GM18867 (cell line): ENCODE results near the gene RPS15.
"Not testable (repeated sequence)": the region's sequence is repeated elsewhere in the genome, so short reads cannot be mapped to it uniquely, and the experiment has no call there.

Experiments used
- ATAC-seq: cut with Tn5 transposase; IDR thresholded peaks from one replicate; pipeline ENCODE4 v1.9.1; 2021; ENCODE audit warnings: mild to moderate bottlenecking, moderate library complexity; ENCODE audit not compliant: unreplicated experiment

The RPS15 gene

GRCh38 chr19:1467490-1468273 is 29.5 kb downstream of the RPS15 start:
- ATAC-seq, result no peak

- no peak for ATAC-seq
Measured at GRCh38 chr19:1468274-1468820, 30.2 kb downstream of the RPS15 start.

- no peak for ATAC-seq
Measured at GRCh38 chr19:1468821-1469254, 30.6 kb downstream of the RPS15 start.

GRCh38 chr19:1469255-1470054 is 31.3 kb downstream of the RPS15 start:
- ATAC-seq, result no peak

DNA sequence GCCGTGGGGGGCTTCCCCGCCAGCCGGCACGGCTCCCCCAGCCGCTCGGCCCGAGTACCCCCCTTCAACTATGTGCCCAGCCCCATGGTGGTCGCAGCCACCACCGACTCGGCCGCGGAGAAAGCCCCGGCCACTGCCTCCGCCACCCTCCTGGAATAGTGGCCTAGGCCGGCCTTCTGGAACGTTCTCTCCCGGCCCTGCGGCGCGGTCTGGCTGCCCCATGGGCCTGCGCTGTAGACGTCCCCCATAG is 31.8 kb downstream of the RPS15 start:
- no peak for ATAC-seq

- ATAC-seq, result no peak
Measured at GRCh38 chr19:1470305-1471009, 32.3 kb downstream of the RPS15 start.

- no peak for ATAC-seq
Measured at GRCh38 chr19:1471010-1471514, 32.9 kb downstream of the RPS15 start.

- ATAC-seq, result no peak
Measured at GRCh38 chr19:1471515-1472160, 33.4 kb downstream of the RPS15 start.

DNA sequence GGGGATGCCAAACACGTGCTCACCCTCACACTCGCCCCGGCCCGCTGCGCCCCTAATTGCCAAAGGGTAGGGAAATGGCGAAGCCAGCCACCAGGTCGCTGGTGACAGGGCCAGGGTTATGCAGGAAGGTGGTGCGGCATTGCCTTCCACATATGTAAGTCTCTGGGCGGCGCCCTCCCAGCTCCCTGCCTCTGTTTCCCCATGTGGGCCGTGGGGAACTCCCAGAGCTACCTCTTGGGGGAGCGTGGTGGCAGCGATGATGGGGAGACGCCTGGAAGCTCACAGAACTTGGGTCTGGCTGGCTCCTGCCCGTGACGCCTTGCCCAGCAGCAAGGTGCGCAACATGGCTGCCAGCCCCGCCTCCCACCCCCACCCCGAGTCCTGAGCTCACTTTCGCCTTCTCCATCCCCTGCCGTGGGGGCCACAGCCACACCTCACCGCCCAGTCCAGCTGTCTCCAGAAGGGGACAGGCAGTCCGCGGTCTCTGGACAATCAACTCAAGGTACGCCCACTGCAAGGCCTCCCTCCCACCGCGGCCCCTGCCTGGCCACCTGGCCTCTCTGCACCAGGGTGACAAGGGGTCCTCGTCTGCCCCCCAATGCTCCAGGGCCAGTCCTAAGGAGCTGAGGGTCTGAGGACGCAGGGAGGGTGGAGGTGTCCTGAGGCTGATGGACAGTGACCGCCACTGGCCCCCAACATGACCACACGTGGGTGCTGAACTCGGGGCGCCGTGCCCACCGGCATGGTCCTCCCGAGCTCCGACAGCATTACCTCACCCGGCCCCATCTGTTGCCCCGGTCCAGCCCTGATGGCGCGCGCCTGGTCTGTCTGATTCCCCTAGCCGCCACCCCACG is 34.3 kb downstream of the RPS15 start:
- ATAC-seq, result no peak

GRCh38 chr19:1473085-1473851 is 35.1 kb downstream of the RPS15 start:
- no peak for ATAC-seq

GRCh38 chr19:1474011-1474764 is 36.0 kb downstream of the RPS15 start:
- ATAC-seq, result no peak

DNA sequence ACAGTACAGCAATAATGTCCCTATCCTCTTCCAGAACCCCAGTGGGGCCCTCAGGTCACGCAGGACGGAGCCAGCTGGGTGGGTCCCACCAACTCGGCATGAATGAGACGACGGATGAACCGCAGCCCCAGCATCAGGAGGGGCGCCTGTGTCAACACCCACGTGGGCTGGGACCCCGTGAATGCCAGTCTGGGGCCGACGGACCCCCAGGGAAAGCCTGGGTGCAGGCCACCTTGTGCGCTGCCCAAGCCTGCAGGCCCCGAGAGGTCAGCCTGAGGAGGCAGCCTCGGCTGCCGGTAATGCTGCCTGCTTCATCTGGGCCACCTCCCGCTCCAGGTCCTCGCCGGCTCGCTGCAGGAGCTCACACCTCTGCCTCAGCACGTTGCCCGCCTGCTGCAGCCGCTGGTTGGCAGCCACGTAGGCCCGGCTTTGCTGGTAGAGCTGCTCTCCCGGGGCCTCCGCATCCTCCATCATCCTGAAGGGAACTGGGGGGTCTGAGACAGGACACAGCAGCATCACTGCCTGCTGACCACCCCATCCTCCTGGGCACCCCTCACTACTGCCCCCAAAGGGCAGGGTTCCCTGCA is 36.7 kb downstream of the RPS15 start:
- ATAC-seq, result no peak

DNA sequence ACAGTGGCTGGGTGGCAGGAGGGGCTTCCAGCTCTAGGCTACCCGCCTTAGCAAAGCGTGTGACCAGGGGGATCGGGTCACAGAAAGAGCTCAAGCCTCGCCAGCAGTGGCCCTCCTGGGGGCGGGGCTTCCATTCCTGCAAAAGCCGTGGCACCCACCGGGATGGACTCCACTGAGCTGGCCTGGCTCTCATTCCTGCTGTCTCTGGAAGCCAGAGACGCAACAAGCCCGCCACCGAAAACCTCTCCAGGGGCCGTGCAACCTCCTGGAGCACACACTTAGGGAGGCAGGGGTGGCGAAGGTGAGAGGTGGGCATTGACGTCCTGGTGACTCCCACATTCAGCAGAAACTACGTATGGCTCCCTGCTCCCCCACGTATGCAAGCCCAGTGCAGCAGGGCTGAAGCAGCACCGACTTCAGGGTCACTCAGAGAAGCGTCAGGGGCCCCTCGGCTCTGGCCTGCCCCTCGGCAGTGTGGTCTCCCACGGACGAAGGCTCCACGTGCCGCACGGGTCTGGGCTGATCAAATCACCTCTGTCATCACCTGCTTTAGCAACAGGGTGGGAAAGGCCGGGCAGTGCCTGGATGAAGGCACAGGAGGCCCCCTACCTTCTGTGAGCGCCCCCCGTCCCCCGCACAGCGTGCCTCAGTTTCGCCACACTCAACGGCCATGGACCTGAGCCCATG is 37.7 kb downstream of the RPS15 start:
- ATAC-seq, result no peak

DNA sequence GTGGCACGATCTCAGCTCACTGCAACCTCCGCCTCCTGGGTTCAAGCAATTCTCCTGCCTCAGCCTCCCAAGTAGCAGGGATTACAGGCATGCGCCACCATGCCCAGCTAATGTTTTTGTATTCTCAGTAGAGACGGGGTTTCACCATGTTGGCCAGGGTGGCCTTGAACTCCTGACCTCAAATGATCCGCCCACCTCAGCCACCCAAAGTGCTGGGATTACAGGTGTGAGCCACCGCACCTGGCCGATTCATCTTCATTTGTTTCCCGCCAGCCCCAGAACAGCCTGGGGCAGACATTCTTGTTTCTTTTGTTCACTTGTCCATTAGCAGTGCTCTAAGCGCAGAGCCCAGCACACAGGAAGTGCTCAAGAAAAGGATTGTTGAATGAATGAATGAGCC is 38.9 kb downstream of the RPS15 start:
- not testable (repeated sequence) for ATAC-seq

DNA sequence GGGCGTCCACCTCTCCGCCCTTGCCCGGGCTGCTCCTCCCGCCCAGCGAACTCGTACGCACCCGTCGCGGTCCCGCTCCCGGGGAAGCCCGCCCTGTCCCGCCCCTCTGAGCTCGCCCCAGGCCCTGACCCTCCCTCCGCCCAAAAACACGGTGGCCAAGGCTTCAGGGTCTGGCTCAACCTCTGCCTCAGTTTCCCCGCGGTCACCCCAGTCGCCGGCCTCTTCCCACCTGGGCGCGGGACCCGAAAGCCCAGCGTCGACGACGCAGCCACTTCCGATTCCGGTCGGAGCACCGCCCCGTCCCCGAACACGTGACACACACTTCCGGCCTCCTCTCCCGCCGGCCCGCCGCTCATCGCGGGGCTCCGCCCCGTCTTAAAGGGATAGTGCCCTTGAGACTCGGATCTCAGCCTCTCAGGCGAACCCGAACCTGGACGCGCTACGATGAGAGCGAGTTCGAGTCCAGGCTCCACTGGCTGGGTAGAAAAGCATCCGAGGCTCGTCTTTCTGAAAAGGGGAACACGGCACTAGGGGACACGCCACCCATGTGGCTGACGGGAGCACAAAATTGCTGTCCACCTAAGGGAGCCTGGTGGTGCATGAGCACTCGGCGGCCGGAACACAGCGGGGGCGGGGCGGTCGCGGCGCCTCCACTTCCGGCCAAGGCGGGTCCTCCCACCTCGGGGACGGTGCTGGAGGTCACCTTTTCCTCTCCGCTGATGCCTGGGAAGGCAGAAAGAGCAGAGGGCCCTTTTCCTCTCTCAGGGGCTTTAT is 40.9 kb downstream of the RPS15 start, which contains the start of gene C19orf25:
C19orf25 (minus strand) TSS at position 282 of the 774 bp plus-strand sequence. CDS start 312 bp downstream, outside the sequence.
- peak; percentile 88 for ATAC-seq

DNA sequence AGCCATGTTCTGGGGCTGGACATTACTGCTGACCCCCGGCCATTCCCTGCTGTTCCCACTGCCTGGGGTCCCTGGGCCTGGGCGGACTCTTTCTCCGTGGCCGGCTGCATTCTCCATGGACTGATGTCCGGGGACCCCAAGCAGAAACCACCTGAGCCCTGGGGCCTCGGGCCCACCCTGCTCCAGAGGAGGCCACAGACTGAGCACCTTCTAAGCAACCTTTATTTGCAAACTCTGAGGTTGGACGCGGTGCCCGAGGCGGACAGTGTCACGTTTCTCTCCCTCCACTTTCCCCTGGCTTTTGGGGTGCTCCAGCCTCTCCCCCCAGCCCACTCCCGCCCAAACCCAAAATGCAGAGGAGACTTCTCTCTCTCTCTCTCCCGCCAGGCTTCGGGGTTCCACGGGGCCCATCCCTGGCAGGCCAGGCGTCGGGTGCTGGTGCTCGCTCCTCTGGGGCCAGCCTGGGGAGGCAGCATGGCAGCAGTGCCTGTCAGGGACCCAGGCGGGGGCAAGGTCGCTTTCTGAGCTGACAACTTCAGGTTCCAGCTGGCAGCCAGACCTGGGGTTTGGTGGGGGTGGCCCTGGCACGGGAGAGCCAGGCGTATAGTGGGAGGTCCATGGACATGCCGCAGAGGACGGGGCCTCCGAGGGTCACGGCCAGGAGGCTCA is 43.2 kb downstream of the RPS15 start:
- ATAC-seq, result no peak
